MCF 10A (cell line): ENCODE results near the gene PPP2R2D. TPM values are rescaled to one million over a fixed set of nuclear protein-coding genes. Genes with fewer than 3 reads are reported as not detected.

Experiments used
- BruUV-seq: library from RNA; stranded (reverse); fragments of 400-500 nt; replicated peaks from 2 replicates; lab custom pipeline; 2021; lab: Mats Ljungman, UMichigan
- CTCF ChIA-PET: fragments of 300-600 bp; sonication (Branson Sonifier 250); formaldehyde crosslinking; extraction: SDS; loops from one replicate; lab custom pipeline; 2021; ENCODE audit warnings: antibody characterized with exemption, inconsistent platforms; lab: Yijun Ruan, JAX
- POLR2A ChIA-PET: fragments of 300-600, 350-650 bp; sonication (Branson Sonifier 250); formaldehyde crosslinking; extraction: SDS; loops from one replicate; lab custom pipeline; 2020; ENCODE audit warnings: antibody characterized with exemption, inconsistent platforms; lab: Yijun Ruan, JAX
- DNase-seq: peaks from one replicate; pipeline ENCODE4 v3.0.0-alpha.2; 2018; ENCODE audit not compliant: unreplicated experiment
- H3K27ac Mint-ChIP-seq: one replicate; pipeline ENCODE4 v1.8.0; 2022; ENCODE audit warnings: mild to moderate bottlenecking, low read depth, mixed read lengths; ENCODE audit not compliant: unreplicated experiment
- H3K27me3 Mint-ChIP-seq: one replicate; pipeline ENCODE4 v1.8.0; 2022; ENCODE audit warnings: mixed read lengths; ENCODE audit not compliant: insufficient read depth, unreplicated experiment
- H3K36me3 Mint-ChIP-seq: one replicate; pipeline ENCODE4 v1.8.0; 2022; ENCODE audit warnings: mild to moderate bottlenecking, moderate library complexity, mixed read lengths; ENCODE audit not compliant: insufficient read depth, unreplicated experiment
- H3K4me1 Mint-ChIP-seq: one replicate; pipeline ENCODE4 v1.8.0; 2022; ENCODE audit warnings: mixed read lengths; ENCODE audit not compliant: insufficient read depth, unreplicated experiment
- H3K4me3 Mint-ChIP-seq: one replicate; pipeline ENCODE4 v1.8.0; 2022; ENCODE audit warnings: mild to moderate bottlenecking, moderate library complexity, mixed read lengths; ENCODE audit not compliant: unreplicated experiment
- H3K9me3 Mint-ChIP-seq: one replicate; pipeline ENCODE4 v1.8.0; 2022; ENCODE audit warnings: mixed read lengths; ENCODE audit not compliant: unreplicated experiment
- CTCF ChIP-seq: fragments of 200-600 bp; IDR thresholded peaks from one replicate; pipeline ENCODE4 v1.8.0; 2022; ENCODE audit warnings: antibody characterized with exemption, mild to moderate bottlenecking; ENCODE audit not compliant: unreplicated experiment
- intact Hi-C: fragments of 100-400 bp; cut with micrococcal nuclease; formaldehyde crosslinking; loops from 2 replicates; pipeline ENCODE4 v1.14.1; 2022
- total RNA-seq: library from RNA; stranded (reverse); gene quantifications from 2 replicates; pipeline ENCODE4 v1.2.3, GENCODE V29; 2022

PPP2R2D gene
- total RNA-seq, 1 experiment from 2014 or later, result 35.5 TPM

GRCh38 chr10:131860806-131861440, 39.9 kb upstream of the PPP2R2D start:
- Mint-ChIP-seq H3K9me3 (no peaks in the 10 kb centered on the region), H3K27ac (no peak overlapping the region), H3K36me3 (no peaks in the 10 kb centered on the region), H3K4me1 (no peaks in the 10 kb centered on the region), H3K4me3 (no peak overlapping the region), H3K27me3 (peaks cover 36% of the 10 kb centered on the region)
- no peak for TF ChIP-seq CTCF
- intact Hi-C loops, result no loop called here
- BruUV-seq, result no TSS peak
- CTCF ChIA-PET, result interaction anchor here (0.6 kb wide), 1 partner anchor 84 kb away, joined by 3 read pairs; no protein-coding TSS in a partner anchor
- POLR2A ChIA-PET, result interaction anchor here (0.7 kb wide), 1 partner anchor 479 kb away, joined by 3 read pairs; no protein-coding TSS in a partner anchor
- no peak for DNase-seq

GRCh38 chr10:131862548-131862947, 38.3 kb upstream of the PPP2R2D start:
- Mint-ChIP-seq H3K36me3 (no peaks in the 10 kb centered on the region), H3K27ac (no peak overlapping the region), H3K9me3 (no peaks in the 10 kb centered on the region), H3K4me3 (no peak overlapping the region), H3K27me3 (peaks cover 52% of the 10 kb centered on the region), H3K4me1 (no peaks in the 10 kb centered on the region)
- BruUV-seq, result no TSS peak
- TF ChIP-seq CTCF, result no peak
- no peak for DNase-seq
- POLR2A ChIA-PET, result no interaction called here
- intact Hi-C loops, result no loop called here
- CTCF ChIA-PET, result no interaction called here

GRCh38 chr10:131865223-131865917, 35.4 kb upstream of the PPP2R2D start:
- ChIA-PET POLR2A (interaction anchor here (0.6 kb wide), 1 partner anchor 38 kb away, joined by 5 read pairs; no protein-coding TSS in a partner anchor), CTCF (interaction anchor here (1.0 to 1.5 kb wide), 2 partner anchors 9 to 20 kb away, joined by 3 to 5 read pairs; no protein-coding TSS in a partner anchor)
- Mint-ChIP-seq H3K4me3 (no peak overlapping the region), H3K36me3 (no peaks in the 10 kb centered on the region), H3K27ac (no peak overlapping the region), H3K27me3 (peaks cover 55% of the 10 kb centered on the region), H3K9me3 (no peaks in the 10 kb centered on the region), H3K4me1 (no peaks in the 10 kb centered on the region)
- intact Hi-C loops, result no loop called here
- no peak for TF ChIP-seq CTCF
- DNase-seq, result no peak
- no TSS peak for BruUV-seq

- peaks cover 42% of the 10 kb centered on the region for H3K27me3 Mint-ChIP-seq
- no peak overlapping the region for H3K27ac Mint-ChIP-seq
- no TSS peak for BruUV-seq
- no peak for DNase-seq
- POLR2A ChIA-PET, result no interaction called here
- CTCF ChIA-PET, result interaction anchor here (1.5 kb wide), 1 partner anchor 19 kb away, joined by 5 read pairs; no protein-coding TSS in a partner anchor
- no peaks in the 10 kb centered on the region for H3K4me1 Mint-ChIP-seq
- no peak overlapping the region for H3K4me3 Mint-ChIP-seq
- no peak for TF ChIP-seq CTCF
- H3K36me3 Mint-ChIP-seq, result no peaks in the 10 kb centered on the region
- intact Hi-C loops, result no loop called here
- H3K9me3 Mint-ChIP-seq, result no peaks in the 10 kb centered on the region
Observed at GRCh38 chr10:131866673-131867072, 34.1 kb upstream of the PPP2R2D start.
